Muscle layer of colon (tissue), 2 donors: ENCODE results near the gene MALSU1.
"Not testable (repeated sequence)": the region's sequence is repeated elsewhere in the genome, so short reads cannot be mapped to it uniquely, and the experiment has no call there.

Experiments used
- H3K27ac ChIP-seq: one replicate; pipeline ENCODE4 v1.7.0; 2013; ENCODE audit warnings: low read depth, mild to moderate bottlenecking, low read length, moderate library complexity
- H3K27me3 ChIP-seq, 2 donors: one replicate each; pipeline ENCODE4 v1.7.0; 2013; ENCODE audit warnings: low read length in 2 of 2, mild to moderate bottlenecking in 2 of 2; ENCODE audit not compliant: insufficient read depth in 2 of 2, control insufficient read depth in 1 of 2
- H3K36me3 ChIP-seq: one replicate; pipeline ENCODE4 v1.7.0; 2013; ENCODE audit warnings: mild to moderate bottlenecking, low read length; ENCODE audit not compliant: insufficient read depth
- H3K4me1 ChIP-seq: one replicate; pipeline ENCODE4 v1.7.0; 2013; ENCODE audit warnings: mild to moderate bottlenecking, low read length; ENCODE audit not compliant: insufficient read depth
- H3K4me3 ChIP-seq, 2 donors: one replicate each; pipeline ENCODE4 v1.7.0; 2013; ENCODE audit warnings: low read length in 2 of 2, low read depth in 1 of 2, mild to moderate bottlenecking in 1 of 2, moderate library complexity in 1 of 2
- H3K9ac ChIP-seq: one replicate; pipeline ENCODE4 v1.7.0; 2013; ENCODE audit warnings: low read length
- H3K9me3 ChIP-seq: one replicate; pipeline ENCODE4 v1.7.0; 2013; ENCODE audit warnings: mild to moderate bottlenecking, low read length
- donor health status: abdominal sarcoma.
- donor health status: Adenocarcinoma of cecum.

MALSU1 gene

GRCh38 chr7:23290993-23291392 lies 8.1 kb upstream of the MALSU1 start:
- Histone ChIP-seq H3K27me3 (no peaks in the 10 kb centered on the region), H3K9ac (no peak overlapping the region), H3K4me3 (no peak overlapping the region), H3K9me3 (no peaks in the 10 kb centered on the region), H3K27ac (no peak overlapping the region), H3K36me3 (no peaks in the 10 kb centered on the region), H3K4me1 (no peaks in the 10 kb centered on the region)

GRCh38 chr7:23291957-23292560 lies 7.1 kb upstream of the MALSU1 start:
- Histone ChIP-seq H3K9me3 (no peaks in the 10 kb centered on the region), H3K36me3 (no peaks in the 10 kb centered on the region), H3K9ac (no peak overlapping the region), H3K4me1 (no peaks in the 10 kb centered on the region), H3K27ac (no peak overlapping the region), H3K4me3 (no peak overlapping the region), H3K27me3 (no peaks in the 10 kb centered on the region)

DNA sequence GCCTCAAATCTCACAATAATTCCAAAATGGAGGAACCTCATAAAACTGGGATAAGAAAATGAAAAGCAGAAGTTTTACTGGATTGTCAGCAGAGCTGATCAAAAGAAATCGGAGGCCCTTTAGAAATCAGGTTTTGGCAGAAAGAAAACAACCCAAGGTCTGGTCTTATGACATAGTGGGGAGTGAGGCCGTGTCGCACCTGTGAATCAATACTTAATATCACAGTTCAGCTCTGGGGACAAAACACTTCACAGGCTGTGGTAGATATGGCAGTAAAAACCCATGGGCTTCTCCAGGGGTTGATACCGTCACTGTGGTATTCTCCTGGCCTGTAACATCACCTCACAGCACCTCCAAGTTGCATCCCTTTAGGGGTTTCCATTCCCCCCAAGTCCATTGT lies 6.5 kb upstream of the MALSU1 start:
- H3K36me3 ChIP-seq = no peaks in the 10 kb centered on the region
- H3K9ac ChIP-seq = no peak overlapping the region
- H3K4me1 ChIP-seq = no peaks in the 10 kb centered on the region
- no peaks in the 10 kb centered on the region for H3K27me3 ChIP-seq
- H3K9me3 ChIP-seq = no peaks in the 10 kb centered on the region
- no peak overlapping the region for H3K27ac ChIP-seq
- no peak overlapping the region for H3K4me3 ChIP-seq

DNA sequence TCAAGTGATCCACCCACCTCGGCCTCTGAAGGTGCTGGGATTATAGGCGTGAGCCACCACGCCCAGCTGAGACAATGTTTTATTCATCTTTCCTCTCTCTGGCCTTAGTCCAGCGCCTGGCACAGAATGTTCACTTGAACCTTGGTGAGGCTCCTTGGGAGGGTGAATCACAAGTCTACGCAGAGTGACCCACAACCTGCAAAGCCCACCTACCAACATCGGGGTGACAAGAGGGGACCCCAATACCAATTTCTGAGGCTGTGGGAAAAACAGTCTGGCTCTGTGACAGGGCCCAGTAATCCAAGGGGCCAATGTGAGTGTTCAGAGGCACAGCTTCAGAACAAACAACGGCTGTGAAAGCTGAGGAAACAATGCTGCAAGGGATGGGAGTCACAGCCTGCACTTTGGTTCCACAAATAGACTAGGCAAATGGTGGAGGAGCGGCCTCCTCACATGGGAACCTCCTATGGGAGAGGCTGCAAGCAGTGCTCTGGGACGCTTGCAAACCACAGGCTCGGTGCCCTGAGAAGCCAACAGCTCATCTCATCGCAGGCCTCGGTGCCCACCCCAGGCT lies 5.6 kb upstream of the MALSU1 start:
- H3K9ac ChIP-seq = no peak overlapping the region
- H3K4me1 ChIP-seq = no peaks in the 10 kb centered on the region
- H3K4me3 ChIP-seq = no peak overlapping the region
- H3K27ac ChIP-seq = no peak overlapping the region
- no peaks in the 10 kb centered on the region for H3K9me3 ChIP-seq
- H3K36me3 ChIP-seq = no peaks in the 10 kb centered on the region
- H3K27me3 ChIP-seq = no peaks in the 10 kb centered on the region

- Histone ChIP-seq H3K4me1 (peaks cover 2% of the 10 kb centered on the region), H3K4me3 (no peak overlapping the region), H3K27me3 (no peaks in the 10 kb centered on the region), H3K36me3 (no peaks in the 10 kb centered on the region), H3K27ac (no peak overlapping the region), H3K9me3 (no peaks in the 10 kb centered on the region), H3K9ac (no peak overlapping the region)
Measured at GRCh38 chr7:23294549-23295400, 4.4 kb upstream of the MALSU1 start.

GRCh38 chr7:23295401-23295697 lies 3.8 kb upstream of the MALSU1 start:
- Histone ChIP-seq H3K4me1 (peaks cover 8% of the 10 kb centered on the region), H3K27me3 (no peaks in the 10 kb centered on the region), H3K4me3 (no peak overlapping the region), H3K27ac (no peak overlapping the region), H3K9me3 (no peaks in the 10 kb centered on the region), H3K9ac (no peak overlapping the region), H3K36me3 (peaks cover under 1% of the 10 kb centered on the region)

DNA sequence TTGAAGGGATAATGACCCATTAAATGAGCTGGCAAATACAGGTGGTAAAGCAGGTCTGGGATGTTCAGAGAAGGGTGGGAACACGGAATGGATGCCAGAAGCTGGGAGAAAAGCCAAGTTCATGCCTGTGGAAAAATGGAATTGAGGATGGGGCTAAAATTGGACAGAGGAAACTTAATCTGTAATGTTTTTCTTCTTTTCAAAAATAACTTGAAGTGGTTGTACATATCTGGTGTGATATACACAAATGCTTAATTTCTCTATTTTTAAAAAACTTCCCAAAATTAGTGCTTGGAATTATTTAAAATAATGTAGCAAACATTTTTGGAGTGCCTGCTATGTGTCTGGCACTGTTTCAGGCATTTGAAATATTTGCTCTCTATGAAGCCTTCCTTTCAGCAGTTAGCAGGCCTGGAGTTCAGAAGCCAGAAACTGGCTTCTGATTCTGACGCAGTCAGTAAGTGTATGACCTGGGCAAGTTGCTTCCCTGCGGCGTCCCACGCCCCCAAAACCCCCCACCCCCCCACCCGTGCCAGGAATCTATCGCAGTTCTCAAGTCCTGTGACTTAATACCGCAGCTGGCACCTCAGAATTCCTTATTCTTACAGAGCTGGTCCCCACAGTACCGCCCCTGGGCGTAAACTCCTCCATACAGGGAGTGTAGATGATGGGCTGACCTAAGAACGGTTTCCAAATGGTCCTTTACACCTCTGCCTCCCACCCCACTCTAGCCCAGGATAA lies 828 bp upstream of the MALSU1 start:
- H3K27me3 ChIP-seq = no peaks in the 10 kb centered on the region
- peak overlapping the region; percentile 88 for H3K27ac ChIP-seq
- peak overlapping the region; percentile 93 for H3K4me3 ChIP-seq
- H3K4me1 ChIP-seq = peaks cover 29% of the 10 kb centered on the region
- H3K9ac ChIP-seq = no peak overlapping the region
- no peaks in the 10 kb centered on the region for H3K9me3 ChIP-seq
- H3K36me3 ChIP-seq = peaks cover 13% of the 10 kb centered on the region

DNA sequence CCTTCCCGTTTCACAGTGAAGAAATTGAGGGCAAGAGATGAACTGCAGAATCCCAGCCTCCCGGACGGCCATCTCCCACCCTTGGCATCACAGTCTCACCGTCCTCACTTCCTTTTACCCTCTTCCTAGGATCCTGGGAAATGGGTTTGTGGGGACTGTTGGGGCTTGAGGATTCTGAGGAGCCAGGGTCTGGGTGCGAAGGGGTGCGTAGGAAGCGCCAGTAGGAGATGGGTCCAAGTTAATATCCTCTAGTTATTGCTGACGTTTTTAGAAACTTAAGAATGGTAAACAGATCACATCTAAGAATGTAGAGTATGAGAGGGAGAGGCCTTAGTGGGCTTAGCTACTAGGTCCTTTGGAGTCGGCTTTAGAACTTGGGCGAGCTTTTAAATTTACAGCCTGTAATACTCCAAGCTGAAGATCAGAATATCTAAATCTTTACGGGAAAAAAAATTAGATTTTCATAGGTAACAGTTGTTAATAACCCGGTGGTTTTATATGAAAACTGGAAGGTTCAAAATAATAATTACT lies 696 bp downstream of the MALSU1 start:
- peaks cover 29% of the 10 kb centered on the region for H3K4me1 ChIP-seq

GRCh38 chr7:23306936-23307521 lies 7.9 kb downstream of the MALSU1 start:
- H3K9me3 ChIP-seq = no peaks in the 10 kb centered on the region
- H3K36me3 ChIP-seq = peaks cover 41% of the 10 kb centered on the region
- H3K27me3 ChIP-seq = no peaks in the 10 kb centered on the region
- H3K4me1 ChIP-seq = peaks cover 13% of the 10 kb centered on the region
- no peak overlapping the region for H3K4me3 ChIP-seq
- H3K9ac ChIP-seq = no peak overlapping the region
- no peak overlapping the region for H3K27ac ChIP-seq

More for the DNA sequence above, 696 bp downstream of the MALSU1 start:
- H3K36me3 ChIP-seq = peaks cover 13% of the 10 kb centered on the region
- H3K27ac ChIP-seq = peak overlapping the region; percentile 88
- no peaks in the 10 kb centered on the region for H3K9me3 ChIP-seq
- peak overlapping the region; percentile 89 for H3K9ac ChIP-seq
- no peaks in the 10 kb centered on the region for H3K27me3 ChIP-seq
- peak overlapping the region; percentile 93 for H3K4me3 ChIP-seq

DNA sequence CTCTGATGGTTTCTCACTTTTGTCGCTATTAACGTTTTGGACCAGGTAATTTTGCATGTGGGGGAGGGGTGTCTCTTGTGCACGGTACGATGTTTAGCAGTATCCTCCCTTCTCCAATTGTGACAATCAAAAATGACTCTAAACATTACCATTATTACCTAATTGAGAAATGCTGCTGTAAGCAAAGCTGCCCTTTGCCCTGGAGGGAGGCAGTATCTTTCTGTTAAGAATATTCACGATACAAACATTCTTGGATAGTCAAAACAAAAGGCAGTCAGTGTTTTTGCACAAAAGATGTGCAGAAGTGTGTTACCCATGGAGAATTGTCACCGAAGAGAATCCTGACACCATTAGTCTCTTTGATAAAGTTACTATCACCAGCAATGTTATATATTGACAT lies 9.6 kb downstream of the MALSU1 start:
- Histone ChIP-seq H3K4me3 (no peak overlapping the region), H3K4me1 (no peaks in the 10 kb centered on the region), H3K9me3 (no peaks in the 10 kb centered on the region), H3K9ac (no peak overlapping the region), H3K36me3 (peaks cover 35% of the 10 kb centered on the region), H3K27ac (no peak overlapping the region), H3K27me3 (no peaks in the 10 kb centered on the region)

DNA sequence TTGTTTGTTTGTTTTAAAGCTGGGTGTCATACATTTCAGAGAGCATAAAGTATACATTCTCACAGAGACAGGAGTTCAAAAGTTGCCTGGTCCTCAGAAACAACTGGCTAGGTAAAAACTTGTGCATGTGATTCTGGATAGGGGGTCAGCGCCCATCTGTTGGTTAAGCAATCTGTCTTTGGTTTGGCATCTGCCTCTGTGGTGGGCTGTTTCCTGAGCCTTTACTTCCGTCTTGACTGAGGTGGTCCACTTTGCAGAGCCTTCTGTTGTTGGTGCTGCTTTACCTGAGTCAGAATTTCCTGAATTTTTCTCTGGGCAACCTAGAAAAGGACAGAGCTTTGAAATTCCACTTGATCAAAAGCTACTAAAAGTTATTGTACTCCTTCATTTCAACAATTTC lies 13.0 kb downstream of the MALSU1 start:
- not testable (repeated sequence) for H3K4me1 ChIP-seq, H3K27me3 ChIP-seq, H3K9ac ChIP-seq, H3K4me3 ChIP-seq, H3K9me3 ChIP-seq, H3K27ac ChIP-seq
- peaks cover 35% of the 10 kb centered on the region for H3K36me3 ChIP-seq
